HG03280 (cell line): ENCODE measurements around the gene SKAP2.

Source experiments
- ATAC-seq: cut with Tn5 transposase; IDR thresholded peaks from one replicate; pipeline ENCODE4 v1.9.1; 2021; ENCODE audit warnings: mild to moderate bottlenecking, moderate library complexity; ENCODE audit not compliant: unreplicated experiment

The SKAP2 gene

GRCh38 chr7:26645121-26645520 lies 219.3 kb downstream of the SKAP2 start:
- no peak for ATAC-seq

GRCh38 chr7:26642416-26642815 lies 222.0 kb downstream of the SKAP2 start:
- ATAC-seq, result no peak

- no peak for ATAC-seq
Measured at GRCh38 chr7:26639695-26640094, 224.7 kb downstream of the SKAP2 start.

GRCh38 chr7:26639111-26639510 lies 225.3 kb downstream of the SKAP2 start:
- no peak for ATAC-seq

GRCh38 chr7:26638140-26638539 lies 226.2 kb downstream of the SKAP2 start:
- ATAC-seq, result no peak

- no peak for ATAC-seq
Measured at GRCh38 chr7:26637610-26638009, 226.8 kb downstream of the SKAP2 start.

- ATAC-seq, result no peak
Measured at GRCh38 chr7:26636808-26637207, 227.6 kb downstream of the SKAP2 start.

- ATAC-seq, result no peak
Measured at GRCh38 chr7:26633557-26633956, 230.8 kb downstream of the SKAP2 start.

GRCh38 chr7:26631601-26632000 lies 232.8 kb downstream of the SKAP2 start:
- ATAC-seq, result no peak

- no peak for ATAC-seq
Measured at GRCh38 chr7:26630941-26631580, 233.3 kb downstream of the SKAP2 start.

- no peak for ATAC-seq
Measured at GRCh38 chr7:26630361-26630760, 234.0 kb downstream of the SKAP2 start.

- ATAC-seq, result no peak
Measured at GRCh38 chr7:26629696-26630095, 234.7 kb downstream of the SKAP2 start.

- ATAC-seq, result no peak
Measured at GRCh38 chr7:26627891-26628341, 236.5 kb downstream of the SKAP2 start.

GRCh38 chr7:26627221-26627620 lies 237.2 kb downstream of the SKAP2 start:
- no peak for ATAC-seq

- no peak for ATAC-seq
Measured at GRCh38 chr7:26626687-26627086, 237.7 kb downstream of the SKAP2 start.

- ATAC-seq, result no peak
Measured at GRCh38 chr7:26626156-26626555, 238.2 kb downstream of the SKAP2 start.

GRCh38 chr7:26625286-26625685 lies 239.1 kb downstream of the SKAP2 start:
- ATAC-seq, result no peak

- no peak for ATAC-seq
Measured at GRCh38 chr7:26624839-26625238, 239.6 kb downstream of the SKAP2 start.

- ATAC-seq, result no peak
Measured at GRCh38 chr7:26624431-26624830, 240.0 kb downstream of the SKAP2 start.

GRCh38 chr7:26620352-26620751 lies 244.0 kb downstream of the SKAP2 start:
- no peak for ATAC-seq

- ATAC-seq, result no peak
Measured at GRCh38 chr7:26619348-26619984, 244.9 kb downstream of the SKAP2 start.

GRCh38 chr7:26618898-26619297 lies 245.5 kb downstream of the SKAP2 start:
- no peak for ATAC-seq

GRCh38 chr7:26618449-26618848 lies 245.9 kb downstream of the SKAP2 start:
- ATAC-seq, result no peak
